Neural progenitor cell (in vitro differentiated cells): ENCODE data around the gene ATP1B3.

Experiments used
- EZH2 ChIP-seq: fragments of 200-600 bp; sonication (generic); IDR thresholded peaks from 2 replicates; pipeline ENCODE4 v1.6.1; 2017; ENCODE audit warnings: antibody characterized with exemption, mild to moderate bottlenecking, moderate library complexity
- EZH2phosphoT487 ChIP-seq: fragments of 200-600 bp; sonication (generic); IDR thresholded peaks from 2 replicates; pipeline ENCODE4 v1.6.1; 2017; ENCODE audit warnings: antibody characterized with exemption
- TF ChIP-seq, protein P1 (sequence below): fragments of 200-600 bp; sonication (generic); IDR thresholded peaks from 2 replicates; pipeline ENCODE4 v1.5.1; 2017; ENCODE audit warnings: antibody characterized with exemption, mild to moderate bottlenecking

GRCh38 chr3:141942006-141942405 lies 65.6 kb downstream of the ATP1B3 start:
- TF ChIP-seq, protein P1, sequence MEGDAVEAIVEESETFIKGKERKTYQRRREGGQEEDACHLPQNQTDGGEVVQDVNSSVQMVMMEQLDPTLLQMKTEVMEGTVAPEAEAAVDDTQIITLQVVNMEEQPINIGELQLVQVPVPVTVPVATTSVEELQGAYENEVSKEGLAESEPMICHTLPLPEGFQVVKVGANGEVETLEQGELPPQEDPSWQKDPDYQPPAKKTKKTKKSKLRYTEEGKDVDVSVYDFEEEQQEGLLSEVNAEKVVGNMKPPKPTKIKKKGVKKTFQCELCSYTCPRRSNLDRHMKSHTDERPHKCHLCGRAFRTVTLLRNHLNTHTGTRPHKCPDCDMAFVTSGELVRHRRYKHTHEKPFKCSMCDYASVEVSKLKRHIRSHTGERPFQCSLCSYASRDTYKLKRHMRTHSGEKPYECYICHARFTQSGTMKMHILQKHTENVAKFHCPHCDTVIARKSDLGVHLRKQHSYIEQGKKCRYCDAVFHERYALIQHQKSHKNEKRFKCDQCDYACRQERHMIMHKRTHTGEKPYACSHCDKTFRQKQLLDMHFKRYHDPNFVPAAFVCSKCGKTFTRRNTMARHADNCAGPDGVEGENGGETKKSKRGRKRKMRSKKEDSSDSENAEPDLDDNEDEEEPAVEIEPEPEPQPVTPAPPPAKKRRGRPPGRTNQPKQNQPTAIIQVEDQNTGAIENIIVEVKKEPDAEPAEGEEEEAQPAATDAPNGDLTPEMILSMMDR: no peak
- no peak for TF ChIP-seq EZH2phosphoT487
- TF ChIP-seq EZH2: no peak
